GM19023 (cell line): ENCODE measurements around the gene MINDY3.
"Not testable (repeated sequence)": the region's sequence is repeated elsewhere in the genome, so short reads cannot be mapped to it uniquely, and the experiment has no call there.

Experiments used
- ATAC-seq: cut with Tn5 transposase; IDR thresholded peaks from one replicate; pipeline ENCODE4 v1.9.1; 2021; ENCODE audit warnings: mild to moderate bottlenecking, moderate library complexity; ENCODE audit not compliant: unreplicated experiment

MINDY3 gene

DNA sequence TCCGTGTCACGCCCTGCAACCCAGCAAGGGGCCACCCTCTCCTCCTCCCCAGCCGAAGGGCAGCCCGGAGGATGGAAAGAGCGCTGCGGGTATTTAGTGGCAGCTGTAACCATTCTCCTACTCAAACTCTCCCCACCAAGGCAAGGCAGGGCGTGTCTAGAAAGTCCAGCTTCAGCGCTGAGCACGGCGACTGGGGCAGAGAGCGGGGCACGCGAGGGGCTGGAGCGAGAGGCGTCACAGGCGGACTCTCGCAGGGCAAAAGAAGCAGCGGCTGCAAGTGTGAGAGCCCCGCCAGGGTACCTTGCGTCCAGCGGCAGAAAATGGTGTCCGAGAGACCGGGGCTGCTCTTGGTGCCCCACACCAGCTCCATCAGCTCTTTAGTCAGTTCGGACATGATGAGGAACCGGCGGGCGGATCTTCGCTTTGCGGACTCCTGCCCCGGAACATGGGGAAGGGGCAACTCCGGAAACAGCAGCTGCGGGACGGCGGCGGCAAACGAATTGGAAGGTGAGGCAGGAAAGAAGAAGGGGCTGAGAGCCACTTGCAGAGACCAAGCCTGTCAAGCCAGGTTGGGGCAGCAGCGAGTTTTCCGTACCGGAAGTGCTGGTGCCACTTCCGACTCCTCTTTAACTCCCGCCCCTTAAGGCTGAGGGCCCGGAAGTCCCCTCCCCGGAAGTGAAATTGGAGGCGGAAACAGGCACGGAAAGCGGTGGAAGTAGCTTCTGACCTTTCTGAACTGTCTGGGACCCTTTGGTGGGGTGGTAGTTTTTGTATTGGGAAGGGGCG is at the start of gene MINDY3:
Gene MINDY3, minus strand, starts transcription at position 602 of the 786 bp plus-strand sequence. Its CDS starts 208 bp downstream, at position 394.
- ATAC-seq, result peak; percentile 93

DNA sequence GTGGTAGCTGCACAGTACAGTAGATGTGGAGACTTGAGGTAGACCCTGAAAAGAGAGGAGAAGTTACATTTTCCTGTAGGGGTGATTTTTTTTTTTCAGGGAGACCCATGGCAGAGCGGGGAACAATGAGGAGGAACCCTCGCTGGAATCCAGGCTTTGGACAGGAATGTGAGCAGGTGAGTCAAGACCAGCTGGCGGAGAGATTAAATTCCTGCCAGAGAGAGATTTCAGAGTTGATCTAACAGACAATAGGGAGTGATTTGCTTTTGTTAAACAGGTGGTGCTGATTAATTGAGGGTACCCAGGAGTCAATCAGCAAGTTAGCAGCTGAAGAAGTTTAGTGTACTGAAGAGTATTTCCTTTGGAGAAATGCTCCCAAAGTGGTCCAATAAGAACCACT is 41.6 kb upstream of the MINDY3 start:
- ATAC-seq, result no peak

DNA sequence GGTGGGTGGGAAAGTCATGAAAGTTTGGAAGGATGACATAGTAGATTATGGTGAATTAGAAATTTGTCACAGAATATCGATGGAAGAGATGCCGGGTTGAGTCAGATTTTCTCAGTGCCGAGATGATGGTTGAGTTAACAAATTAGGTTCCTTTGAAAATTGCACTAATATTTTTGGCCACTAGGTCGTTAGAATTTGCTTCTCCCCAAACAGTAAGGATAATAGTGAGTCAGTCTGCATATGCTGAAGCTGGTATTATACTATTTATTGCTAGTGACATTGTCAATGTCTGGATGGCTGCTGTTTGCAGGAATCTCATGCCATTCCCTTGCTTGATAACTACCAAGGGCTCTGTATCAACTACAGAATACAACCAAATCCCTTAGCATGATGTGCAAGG is 37.7 kb upstream of the MINDY3 start:
- ATAC-seq, result no peak

DNA sequence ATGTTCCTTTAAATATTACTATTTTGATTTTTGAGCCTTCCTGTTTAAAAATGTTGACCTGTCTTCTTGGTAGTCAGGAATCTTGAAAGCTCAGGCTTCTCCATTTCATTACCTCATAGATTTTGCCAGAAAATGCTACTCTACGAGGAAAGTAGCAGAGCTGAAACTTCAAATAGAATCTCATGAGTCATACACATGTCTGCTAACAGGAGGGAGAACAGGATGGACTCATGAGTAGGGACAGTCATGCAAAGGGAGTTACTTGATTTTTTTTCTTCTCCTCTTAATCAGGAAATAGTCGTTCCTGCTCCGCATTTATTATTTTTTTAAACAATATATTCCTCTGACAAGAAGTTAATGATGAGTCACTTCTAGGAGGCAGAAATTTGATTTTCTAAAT is 37.0 kb upstream of the MINDY3 start:
- ATAC-seq, result no peak

DNA sequence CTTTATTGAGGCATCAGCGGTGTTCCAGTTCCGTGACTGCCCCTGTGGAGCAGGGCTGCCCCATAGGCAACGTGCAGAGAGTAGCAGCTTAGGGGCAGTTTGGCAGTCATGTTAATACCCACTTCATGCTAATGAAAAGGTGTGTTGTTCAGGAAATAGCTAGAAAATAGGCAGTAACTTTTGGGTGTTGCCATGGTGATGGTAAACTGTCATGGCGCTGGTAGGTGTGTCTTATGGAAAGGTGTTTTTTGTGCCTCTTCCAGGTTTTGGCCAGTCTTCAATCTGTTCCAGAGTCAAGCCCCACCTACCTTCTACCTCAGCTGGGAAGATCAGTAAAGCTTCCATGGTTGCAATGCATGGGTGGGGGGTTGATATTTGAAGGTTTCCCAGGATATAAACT is 36.3 kb upstream of the MINDY3 start:
- ATAC-seq, result no peak

DNA sequence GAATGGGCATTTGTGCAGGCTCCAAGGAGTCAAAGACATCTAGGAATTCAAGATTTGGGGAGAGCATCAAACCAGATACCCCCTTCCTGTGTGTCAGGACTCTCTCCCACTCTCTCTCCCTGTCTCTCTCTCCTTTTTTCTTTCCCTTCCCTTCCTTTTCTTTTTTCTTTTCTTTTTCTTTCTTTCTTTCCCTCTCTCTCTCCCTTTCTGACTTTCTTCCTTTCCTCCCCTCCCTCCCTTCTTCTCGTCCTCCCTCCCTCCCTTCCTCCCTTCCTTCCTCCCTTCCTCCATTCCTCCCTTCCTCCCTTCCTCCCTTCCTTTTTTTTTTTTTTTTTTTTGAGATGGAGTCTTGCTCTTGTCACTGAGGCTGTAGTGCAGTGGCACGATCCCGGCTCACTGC is 24.1 kb upstream of the MINDY3 start:
- ATAC-seq, result no peak

DNA sequence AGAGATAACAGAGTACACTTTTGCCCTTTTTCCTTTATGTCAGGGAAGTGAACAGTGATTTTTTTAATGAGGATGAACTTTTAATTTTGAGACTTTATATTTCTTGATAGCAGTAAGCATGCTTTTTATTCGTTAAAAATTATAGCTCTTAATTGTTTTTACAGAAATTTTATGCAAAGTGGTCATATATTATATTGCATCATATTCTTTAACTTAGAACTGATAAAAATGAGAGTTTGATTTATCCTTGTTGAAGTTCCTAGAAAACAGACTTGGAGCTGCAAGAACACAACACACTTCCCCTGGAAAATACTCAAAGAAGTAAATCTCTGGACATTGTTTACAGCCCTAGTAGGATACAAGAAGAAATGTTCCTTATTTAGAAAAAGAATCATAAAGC is 21.2 kb upstream of the MINDY3 start:
- no peak for ATAC-seq

DNA sequence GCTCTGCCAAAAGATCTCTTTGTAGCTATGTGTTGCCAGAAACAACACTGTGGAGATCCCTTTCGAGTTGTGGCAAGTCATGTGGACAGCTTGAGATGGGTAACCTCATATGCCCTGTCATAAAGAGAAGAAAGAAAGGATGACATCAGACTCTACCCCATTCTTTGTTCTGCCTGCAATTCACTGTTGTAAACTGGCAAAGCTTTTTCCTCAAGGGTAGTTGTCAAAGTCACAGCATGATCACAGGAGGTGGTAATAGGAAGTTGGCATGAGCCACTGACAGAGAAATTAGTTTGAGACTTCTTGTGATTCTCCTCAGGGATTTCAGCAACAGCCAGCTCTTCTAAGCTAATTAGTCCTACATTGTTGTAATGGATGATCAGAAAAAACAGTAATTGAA is 19.4 kb upstream of the MINDY3 start:
- no peak for ATAC-seq

DNA sequence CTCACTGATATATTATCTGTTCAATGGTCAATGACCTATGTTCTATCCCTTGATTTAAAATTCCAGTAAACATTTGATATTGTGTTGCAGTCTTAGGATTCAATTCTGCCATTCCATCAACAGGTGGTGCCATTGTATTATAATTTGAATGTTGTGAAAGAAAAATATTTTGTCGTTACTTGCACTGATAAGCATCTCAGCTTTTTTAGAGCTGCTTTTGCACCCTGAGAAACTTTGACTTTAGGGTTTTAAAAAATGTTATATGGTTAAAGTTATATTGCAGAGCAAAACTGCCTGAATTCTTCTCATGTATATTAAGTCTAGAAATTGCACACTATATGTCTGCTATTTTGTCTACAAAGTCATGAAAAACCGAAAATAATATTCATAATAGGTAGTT is 18.8 kb upstream of the MINDY3 start:
- no peak for ATAC-seq

DNA sequence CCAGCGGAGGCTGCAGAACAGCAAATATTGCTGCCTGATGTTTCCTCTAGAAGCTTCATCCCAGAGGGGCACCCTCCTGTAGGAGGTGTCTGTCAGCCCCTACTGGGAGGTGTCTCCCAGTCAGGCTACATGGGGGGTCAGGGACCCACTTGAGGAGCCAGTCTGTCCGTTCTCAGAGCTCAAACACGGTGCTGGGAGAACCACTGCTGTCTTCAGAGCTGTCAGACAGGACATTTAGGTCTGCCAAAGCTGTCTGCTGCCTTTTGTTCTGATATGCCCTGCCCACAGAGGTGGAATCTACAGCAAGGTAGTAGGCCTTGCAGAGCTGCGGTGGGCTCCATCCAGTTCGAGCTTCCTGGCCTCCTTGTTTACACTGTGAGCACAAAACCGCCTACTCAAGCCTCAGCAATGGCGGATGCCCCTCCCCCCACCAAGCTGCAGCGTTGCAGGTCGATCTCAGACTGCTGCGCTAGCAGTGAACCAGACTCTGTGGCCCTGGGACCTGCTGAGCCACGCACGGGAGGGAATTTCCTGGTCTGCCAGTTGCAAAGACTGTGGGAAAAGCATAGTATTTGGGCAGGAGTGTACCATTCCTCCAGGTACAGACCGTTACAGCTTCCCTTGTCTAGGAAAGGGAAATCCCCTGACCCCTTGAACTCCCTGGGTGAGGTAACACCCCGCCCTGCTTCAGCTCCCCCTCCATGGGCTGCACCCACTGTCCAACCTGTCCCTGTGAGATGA is 17.7 kb upstream of the MINDY3 start:
- no peak for ATAC-seq

DNA sequence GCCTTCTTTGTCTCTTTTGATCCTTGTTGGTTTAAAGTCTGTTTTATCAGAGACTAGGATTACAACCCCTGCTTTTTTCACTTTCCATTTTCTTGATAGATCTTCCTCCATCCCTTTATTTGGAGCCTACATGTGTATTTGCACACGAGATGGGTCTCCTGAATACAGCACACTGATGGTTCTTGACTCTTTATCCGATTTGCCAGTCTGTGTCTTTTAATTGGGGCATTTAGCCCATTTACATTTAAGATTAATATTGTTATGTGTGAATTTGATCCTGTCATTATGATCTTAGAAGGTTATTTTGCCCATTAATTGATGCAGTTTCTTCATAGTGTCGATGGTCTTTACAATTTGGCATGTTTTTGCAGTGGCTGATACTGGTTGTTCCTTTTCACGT is 16.0 kb upstream of the MINDY3 start:
- not testable (repeated sequence) for ATAC-seq

DNA sequence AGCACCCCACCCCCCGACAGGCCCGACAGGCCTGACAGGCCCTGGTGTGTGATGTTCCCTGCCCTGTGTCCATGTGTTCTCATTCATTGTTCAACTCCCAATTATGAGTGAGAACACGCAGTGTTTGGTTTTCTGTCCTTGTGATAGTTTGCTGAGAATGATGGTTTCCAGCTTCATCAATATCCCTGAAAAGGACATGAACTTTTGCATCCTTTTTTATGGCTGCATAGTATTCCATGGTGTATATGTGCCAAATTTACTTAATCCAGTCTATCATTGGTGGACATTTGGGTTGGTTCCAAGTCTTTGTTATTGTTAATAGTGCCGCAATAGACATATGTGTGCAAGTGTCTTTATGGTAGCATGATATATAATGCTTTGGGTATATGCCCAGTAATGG is 12.3 kb upstream of the MINDY3 start:
- not testable (repeated sequence) for ATAC-seq

DNA sequence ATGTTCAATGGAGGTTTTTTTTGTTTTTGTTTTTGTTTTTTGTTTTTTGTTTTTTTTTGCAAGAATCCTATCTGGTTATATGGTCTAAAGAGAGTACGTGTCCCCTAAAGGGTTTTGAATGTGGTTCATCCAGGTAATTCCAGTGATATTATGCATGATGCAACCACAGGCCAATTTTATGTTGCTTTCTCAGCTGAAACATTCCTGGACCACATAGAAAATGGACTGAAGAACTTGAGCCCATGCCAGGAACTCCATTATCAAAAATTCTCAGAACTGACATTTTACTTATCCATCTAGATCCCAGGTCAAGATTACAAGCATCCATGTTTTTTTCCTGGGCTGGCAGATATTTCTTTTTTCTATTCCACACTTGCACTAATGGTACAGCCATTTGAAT is 11.5 kb upstream of the MINDY3 start:
- ATAC-seq, result no peak

DNA sequence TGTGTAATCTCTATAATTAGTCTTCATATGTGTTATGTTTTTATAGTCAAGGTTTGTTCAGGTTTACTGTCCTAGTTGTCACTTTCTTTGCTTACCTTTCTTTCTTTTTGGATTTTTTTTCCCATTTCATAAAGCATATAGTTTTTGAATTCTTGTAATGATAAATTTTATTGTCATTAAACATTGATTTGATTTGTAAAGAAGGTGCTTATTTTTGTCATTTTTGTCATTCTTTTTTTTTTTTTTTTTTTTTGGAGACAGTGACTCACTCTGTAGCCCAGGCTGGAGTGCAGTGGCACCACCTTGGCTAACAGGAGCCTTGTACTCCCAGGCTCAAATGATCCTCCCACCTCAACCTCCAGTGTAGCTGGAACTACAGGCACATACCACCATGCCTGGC is 9.6 kb upstream of the MINDY3 start:
- no peak for ATAC-seq

DNA sequence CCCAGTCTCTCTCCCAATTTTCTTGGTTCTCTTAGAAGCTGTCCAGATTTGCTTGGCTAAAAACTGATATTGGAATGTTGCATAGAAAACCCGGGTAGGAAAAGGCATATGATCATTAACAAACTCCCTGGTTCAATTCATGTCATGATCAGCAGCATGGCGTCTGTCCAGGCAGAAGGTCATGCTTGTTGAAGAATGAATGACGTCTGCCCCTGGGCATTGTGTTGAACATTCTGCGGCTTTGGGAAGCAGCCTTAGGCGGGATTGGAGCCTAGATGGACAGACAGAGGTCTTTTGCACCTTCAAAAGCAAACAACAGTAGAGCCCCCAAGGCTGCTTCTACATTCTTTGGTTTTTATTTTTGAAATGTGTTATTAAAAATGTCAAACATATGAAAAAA is 7.7 kb upstream of the MINDY3 start:
- ATAC-seq, result no peak

DNA sequence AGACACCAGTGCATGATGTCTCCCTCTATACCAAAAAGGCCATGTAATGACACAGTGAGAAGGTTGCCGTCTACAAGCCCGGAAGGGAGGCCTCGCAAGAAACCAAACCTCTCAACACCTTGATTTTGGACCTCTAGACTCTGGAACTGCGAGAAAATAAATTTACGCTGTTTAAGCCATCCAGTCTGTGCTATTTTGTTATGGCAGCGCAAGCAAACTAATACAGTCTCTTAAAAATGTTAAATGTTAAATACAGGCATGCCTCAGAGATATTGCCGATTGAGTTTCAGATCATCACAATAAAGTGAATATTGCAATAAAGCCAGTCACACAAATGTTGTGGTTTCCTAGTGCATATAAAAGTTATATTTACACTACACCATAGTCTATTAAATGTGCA is 5.0 kb upstream of the MINDY3 start:
- no peak for ATAC-seq

DNA sequence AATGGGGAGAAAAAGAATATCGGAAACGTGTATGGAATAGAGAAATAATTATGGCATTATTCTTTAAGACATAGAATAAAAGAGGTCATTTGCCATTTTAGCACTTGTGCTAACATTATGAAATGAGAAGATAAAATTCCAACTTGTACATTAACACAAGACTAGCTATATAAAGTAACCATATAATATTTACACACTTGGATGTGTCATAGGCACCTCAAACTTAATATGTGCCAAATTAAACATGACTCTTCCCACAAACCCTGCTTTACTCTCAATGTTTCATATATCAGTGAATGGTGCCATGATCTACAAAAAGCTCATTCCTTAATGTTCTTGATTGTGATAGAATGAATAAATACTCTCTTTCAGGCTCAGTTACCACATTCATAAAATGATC is 4.1 kb upstream of the MINDY3 start:
- no peak for ATAC-seq

DNA sequence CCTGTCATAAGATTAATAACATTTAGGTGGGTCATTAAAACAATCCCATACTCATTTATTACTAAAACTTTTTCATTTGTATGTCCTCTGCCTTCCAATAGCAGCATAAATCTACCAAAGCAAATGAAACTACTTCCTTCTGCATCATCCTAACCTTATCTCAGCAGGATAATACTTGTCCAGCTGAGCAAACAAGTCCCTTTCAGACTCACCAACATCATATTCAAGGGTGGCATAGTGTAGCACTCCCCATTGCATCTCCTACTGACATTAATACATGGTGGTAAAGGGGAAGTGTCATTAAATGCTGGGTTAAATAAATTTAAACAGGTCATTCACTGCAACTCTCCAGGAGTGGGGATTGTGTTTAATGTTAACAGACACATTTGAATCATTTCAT is 3.4 kb upstream of the MINDY3 start:
- no peak for ATAC-seq

DNA sequence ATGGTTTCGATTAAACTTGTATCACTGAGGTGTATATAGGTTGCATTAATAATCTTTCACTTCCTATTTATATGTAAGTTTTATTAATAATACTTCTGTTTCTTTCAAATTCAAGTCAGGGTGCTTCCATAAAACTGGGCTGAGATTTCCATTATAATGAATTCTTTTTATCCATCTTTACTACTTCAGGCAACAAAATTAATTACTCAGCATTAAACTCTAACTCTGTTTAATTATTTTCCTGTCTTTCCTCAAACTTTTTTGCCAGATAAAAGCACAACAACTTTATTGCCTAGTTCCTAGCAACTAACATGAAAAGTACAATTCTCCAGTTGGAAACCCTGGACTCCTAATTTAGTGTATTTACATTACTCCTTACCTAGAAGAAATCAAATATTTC is 3.0 kb upstream of the MINDY3 start:
- no peak for ATAC-seq

DNA sequence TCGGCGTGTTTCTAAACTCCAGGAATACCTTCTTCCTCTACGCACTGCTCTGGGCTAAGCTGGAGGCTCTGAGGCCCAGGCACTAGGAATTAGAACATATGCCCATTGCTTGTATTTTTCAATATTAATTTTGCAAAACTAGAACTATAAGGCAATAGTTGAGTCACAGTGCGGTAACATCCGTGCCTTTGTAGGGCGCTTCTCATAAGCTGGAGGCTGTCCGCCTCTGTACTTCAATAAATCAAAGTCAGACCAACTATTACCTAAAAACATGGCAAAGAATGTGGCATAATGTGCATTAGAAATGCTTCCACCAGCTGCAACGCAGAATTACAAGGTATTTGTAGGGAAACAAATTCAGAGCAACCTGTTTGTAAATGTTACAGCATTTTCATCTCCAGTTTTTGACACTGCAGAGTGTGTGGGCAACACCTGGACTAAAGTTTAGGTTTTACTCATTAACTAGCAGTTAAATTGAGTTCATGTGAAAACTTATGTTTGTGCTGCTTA is 440 bp upstream of the MINDY3 start:
- no peak for ATAC-seq

DNA sequence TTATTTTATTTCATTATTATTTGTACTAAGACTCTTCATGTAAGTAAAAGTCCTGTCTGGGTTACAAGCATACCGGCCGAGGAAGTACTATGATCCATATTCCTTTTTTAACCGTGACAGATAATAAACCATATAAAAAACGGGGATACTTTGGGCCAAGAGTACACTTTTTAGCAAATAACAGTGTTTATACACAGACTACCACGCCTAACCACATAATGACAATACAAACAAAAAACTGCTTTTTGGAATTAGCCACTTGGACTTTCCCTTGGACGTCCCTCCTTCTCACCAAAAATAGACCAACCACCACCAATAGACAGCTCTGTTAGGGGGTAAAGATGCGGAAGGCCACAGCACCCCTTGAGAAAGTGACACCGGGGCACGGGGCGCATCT is 800 bp downstream of the MINDY3 start:
- ATAC-seq, result no peak

DNA sequence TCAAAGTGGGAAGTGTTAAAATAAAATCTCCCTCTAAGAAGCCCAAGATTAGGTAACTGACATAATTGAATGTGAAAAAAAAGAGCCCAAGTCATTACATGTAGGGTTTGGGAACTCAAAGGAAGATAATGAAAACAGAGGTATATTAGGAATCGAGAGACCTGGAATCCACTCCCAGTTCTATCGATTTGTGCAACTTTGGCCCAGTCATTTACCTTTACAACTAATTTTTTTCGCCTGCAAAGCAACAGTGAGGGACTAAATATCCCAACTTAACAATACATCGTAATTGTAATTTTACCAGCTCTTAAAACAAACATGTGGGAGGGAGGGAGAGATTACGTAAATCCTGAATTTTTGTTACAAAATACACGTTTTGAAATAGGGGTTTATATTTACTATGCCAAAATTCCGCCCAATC is 1.4 kb downstream of the MINDY3 start:
- ATAC-seq, result no peak
